GM18499 (cell line): ENCODE measurements around the gene PABPN1L.
"Not testable (repeated sequence)": the region's sequence is repeated elsewhere in the genome, so short reads cannot be mapped to it uniquely, and the experiment has no call there.

Experiments
- ATAC-seq: cut with Tn5 transposase; IDR thresholded peaks from one replicate; pipeline ENCODE4 v1.9.1; 2021; ENCODE audit warnings: moderate number of reproducible peaks; ENCODE audit not compliant: insufficient read depth, unreplicated experiment

The PABPN1L gene

DNA sequence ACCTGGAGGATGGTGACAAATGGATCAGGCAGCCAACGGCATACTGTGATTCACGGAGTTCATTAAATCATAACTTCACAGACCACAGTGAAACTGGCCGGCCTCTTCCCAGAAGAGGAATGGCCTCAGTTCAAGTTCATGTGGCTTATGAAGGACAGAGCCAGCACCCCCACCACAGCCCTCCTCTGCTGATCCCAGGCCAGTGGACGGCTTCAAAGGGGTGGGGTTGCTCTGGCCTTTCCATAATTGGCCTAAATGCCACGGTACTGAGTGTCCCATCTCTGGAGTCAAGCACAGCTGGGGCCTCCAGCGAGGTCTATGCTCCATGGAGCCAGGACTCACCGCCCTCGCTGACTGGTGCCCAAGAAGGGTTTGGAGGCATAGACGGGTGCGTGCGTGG, 31.1 kb downstream of the PABPN1L start:
- ATAC-seq = no peak

DNA sequence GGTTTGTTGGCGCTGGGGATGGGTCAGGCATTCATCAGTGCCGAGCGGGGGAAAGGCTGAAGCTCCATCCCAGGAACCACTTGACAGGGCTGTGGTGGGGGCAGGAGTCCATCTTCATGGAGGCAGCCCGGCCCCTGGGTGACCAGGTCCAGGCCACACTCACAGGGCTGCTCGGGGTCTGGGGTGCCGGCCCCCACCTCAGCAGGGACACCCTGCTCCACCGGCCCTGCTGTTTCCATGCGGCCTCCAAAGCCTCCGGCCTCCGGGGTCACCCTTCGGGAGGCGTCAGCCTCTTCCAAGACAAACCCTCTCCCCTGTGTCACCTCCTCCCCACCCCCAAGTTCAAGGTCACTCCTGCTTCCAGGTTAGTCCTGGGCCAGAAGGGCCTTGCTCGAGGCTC, 31.8 kb downstream of the PABPN1L start:
- ATAC-seq = no peak

GRCh38 chr16:88833086-88833485, 33.4 kb downstream of the PABPN1L start:
- ATAC-seq = no peak

- ATAC-seq = no peak
Measured at GRCh38 chr16:88831838-88832237, 34.6 kb downstream of the PABPN1L start.

DNA sequence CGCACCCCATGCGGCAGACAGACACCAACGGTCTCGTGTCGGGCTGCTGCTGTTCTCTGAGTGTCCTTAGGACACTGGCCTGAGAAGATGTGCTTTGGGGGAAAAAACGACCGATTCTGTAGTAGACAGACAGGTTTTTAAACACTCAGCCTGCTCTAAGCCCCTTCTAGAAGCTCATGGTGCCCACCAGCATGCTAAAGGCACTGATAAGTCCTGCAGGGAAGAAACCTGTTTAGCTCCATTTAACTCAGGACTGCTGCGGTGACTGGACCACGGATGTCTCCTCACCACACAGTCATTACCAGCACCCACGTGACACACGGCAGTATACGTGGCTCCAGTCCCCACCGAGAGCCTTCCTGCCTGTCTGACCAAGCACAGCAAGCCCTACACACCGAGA, 35.7 kb downstream of the PABPN1L start:
- no peak for ATAC-seq

GRCh38 chr16:88830258-88830657, 36.2 kb downstream of the PABPN1L start:
- no peak for ATAC-seq

- no peak for ATAC-seq
Measured at GRCh38 chr16:88828711-88829110, 37.7 kb downstream of the PABPN1L start.

DNA sequence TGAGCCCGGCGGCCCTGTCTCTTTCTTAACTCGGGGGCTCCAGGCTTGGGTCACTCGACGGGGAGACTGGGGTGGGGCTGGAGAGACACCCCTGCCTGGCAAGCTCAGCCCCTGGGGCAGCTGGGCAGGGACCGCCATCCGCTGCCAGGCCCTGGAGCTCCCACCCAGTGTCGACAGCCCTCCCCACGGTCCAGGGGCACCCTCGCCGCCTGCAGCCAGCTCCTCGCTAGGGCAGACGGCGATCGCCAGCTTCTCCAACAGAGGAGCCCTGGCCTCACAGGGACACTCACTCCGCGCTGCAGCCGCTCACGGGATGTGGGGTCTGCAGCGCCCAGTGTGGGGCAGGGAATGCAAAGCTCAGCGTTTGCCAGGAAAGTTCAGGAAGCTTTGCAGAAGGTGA, 38.7 kb downstream of the PABPN1L start:
- no peak for ATAC-seq

DNA sequence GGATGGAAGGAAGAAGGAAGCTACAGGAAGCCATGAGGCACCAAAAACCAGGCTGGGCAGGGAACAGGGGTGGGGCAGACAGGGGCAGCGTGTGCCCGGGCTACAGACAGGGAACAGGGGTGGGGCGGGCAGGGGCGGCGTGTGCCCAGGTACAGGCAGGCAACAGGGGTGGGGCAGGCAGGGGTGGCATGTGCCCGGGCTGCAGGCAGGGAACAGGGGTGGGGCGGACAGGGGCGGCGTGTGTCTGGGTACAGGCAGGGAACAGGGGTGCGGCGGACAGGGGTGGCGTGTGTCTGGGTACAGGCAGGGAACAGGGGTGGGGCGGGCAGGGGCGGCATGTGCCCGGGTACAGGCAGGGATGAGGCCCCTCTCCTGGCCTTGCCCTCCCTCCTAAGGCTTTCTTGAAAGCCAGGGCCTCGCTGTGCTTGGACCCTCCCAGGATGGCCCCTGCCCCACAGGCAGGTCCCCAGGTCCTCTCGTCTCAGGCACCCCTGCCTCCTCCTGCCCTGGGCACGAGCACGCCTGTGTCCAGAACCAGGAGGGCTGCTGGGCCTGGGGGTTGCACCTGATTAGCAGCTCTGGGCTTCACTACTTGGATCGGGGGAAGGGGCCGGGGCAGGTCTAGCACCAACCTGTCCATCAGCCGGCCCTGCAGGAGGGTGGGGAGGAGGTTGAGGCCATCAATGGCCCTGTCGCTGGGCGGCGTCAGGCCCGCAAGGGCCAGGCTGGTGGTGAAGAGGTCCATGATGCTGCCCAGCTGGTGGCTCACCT, 40.2 kb downstream of the PABPN1L start:
- ATAC-seq = no peak

- ATAC-seq = no peak
Measured at GRCh38 chr16:88825146-88825545, 41.3 kb downstream of the PABPN1L start.

GRCh38 chr16:88824256-88825077, 42.0 kb downstream of the PABPN1L start:
- ATAC-seq = no peak

GRCh38 chr16:88823646-88824045, 42.8 kb downstream of the PABPN1L start:
- not testable (repeated sequence) for ATAC-seq

DNA sequence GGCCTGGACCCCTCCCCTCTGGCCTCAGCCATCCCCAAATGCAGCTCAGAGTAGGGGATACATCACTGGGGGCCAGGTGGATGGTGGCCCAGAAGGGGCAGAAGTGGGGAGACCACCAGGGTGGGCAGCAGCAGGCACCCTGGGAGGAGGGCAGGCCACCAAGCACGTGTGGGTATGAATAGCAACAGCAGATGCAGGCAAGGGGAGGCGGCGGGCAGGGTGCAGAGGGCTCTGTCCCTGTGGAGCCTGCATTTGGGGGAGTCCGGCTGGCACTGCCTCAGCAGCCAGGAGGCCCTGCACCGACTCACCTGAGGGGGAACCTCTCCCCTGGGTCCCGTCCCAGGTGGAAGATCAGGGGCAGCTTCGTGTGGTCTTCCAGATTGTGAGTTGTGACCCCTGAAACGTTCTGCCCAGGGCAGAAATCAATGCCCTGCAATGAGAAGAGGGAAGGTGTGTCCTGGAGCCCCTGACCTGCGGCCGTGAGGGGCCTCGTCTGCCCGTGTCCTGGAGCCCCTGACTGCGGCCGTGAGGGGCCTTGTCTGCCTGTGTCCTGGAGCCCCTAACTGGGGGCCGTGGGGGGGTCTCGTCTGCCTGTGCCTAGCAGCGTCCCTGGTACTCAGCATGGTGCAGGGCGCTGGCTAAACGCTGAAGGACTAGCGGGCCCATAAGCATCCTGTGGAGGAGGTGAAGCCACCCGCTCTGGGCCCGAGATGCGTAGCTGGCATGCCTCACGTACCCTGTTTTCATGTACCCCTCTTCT, 44.0 kb downstream of the PABPN1L start:
- no peak for ATAC-seq

DNA sequence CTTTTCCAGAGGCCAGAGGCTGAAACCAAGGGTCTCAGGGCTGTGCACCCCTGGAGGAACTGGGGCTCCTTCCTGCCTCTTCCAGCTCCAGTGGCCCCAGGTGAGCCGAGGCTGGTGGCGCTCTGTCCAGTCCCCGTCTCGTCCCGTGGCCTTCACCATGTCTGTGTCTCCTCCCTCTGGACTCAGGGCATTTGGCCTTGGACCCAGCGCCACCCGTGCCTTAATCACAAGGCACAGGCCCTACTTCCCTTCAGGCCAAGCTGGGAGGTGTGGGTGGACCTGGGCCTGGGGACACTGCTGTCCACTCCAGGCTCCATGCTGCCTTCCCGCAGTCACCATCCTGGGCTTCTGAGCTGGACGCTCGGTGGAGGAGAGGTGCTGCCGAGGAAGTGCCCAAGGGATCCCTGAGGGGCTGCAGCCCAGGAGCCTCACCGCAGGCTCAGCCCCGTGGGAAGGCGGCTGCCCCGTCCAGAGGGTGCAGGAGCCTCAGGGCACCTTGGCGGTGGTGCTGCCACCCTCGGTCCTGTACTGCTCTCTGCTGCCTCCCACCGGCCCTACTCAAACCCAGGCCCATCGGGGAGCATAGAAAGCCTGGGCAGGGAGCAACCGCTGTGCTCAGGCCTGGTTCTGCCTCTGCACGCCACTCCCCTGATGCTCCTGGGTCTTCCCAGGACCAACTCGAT, 45.2 kb downstream of the PABPN1L start:
- no peak for ATAC-seq

DNA sequence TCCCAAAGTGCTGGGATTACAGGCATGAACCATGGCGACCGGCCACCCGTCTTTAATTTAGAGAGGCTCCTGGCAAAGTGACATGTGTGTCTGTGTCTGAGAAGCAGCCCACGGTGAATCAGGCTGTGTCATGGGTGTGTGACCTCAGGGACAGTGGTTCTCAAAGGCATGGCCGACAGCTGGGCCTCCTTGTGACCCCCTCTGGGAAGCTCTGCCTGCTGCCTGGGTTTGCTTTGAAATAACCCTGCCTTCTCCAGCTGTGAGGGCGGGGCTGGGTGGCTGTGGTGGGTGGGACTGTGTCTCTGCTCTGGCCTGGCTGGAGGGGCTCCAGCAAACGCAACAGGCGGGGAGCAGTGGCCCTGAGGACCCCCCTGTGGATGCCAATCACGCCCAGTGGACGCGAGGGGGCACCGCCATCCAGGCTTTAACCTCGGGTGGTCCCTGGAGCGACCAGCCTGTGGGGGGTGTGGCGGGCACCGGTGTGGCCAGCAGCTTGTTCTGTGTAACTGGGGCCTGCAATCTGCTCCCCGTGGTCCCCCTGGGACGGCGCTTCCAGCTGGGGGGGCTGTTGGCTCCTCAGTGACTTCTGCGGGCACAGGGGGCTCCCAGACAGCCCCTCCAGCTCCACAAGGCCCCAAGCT, 46.0 kb downstream of the PABPN1L start:
- ATAC-seq = no peak

- no peak for ATAC-seq
Measured at GRCh38 chr16:88819126-88819525, 47.3 kb downstream of the PABPN1L start.

- no peak for ATAC-seq
Measured at GRCh38 chr16:88818575-88818874, 47.9 kb downstream of the PABPN1L start.

DNA sequence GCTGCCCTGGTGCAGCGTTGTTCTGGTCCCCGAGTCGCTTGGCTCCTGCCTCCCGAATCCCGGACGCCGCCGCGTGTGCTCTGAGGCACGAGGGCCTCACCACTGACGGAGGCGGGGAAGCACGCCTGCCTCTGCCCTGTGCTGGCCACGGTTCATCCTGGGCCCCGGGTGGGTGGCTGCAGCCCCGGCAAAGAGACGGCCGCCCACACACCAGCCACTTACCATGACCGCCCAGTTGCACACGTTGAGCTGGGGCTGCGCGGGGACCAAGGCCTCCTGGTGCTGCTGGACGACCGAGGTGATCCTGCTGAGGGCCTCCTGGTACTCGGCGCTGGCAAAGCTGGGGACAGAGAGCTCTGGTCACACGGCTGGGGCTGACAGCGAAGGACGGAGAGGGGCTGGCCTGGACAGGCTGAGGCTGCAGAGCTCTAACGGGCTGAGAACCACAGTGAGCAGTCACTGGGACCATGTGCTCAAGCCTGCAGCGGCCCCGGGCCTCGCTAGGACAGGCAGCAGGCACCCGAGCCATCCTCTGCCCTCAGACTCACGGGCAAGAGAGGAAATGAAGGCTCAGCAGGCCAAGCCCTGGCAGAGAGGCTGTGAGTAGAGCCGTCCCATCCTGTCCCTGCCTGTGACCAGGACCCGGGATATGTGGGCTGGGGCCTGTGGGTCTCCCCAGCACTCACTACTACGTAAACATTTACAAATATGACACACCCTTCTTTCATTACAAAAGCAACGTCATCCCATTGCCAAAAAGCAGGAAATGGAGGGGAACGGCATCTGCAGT, 48.5 kb downstream of the PABPN1L start:
- no peak for ATAC-seq
